SU-DHL-6 (cell line): ENCODE measurements around the gene SNW1.

Source experiments
- CTCF ChIP-seq: fragments of 200-600 bp; sonication (generic); IDR thresholded peaks from one replicate; pipeline ENCODE4 v1.5.1; 2017; ENCODE audit warnings: antibody characterized with exemption, mild to moderate bottlenecking, low read length, moderate library complexity; ENCODE audit not compliant: insufficient read depth, poor library complexity, severe bottlenecking
- EZH2phosphoT487 ChIP-seq: fragments of 200-600 bp; sonication (generic), shearing (Covaris generic); conservative IDR thresholded peaks from 2 replicates; pipeline ENCODE4 v1.6.1; 2018; ENCODE audit warnings: mild to moderate bottlenecking, antibody characterized with exemption, low read length, moderate library complexity, mixed read lengths

- TF ChIP-seq CTCF = no peak
- no peak for TF ChIP-seq EZH2phosphoT487
Measured at GRCh38 chr14:77760381-77761204, at the start of gene SNW1.
